SK-N-SH treated with all-trans-retinoic acid at 6 μM for 48 hours (cell line): ENCODE data around the gene GABRR3.

Source experiments
- CREB5 ChIP-seq: fragments of 250-450 bp; sonication (Bioruptor Pico); IDR thresholded peaks from 2 replicates; pipeline ENCODE4 v1.5.1; 2020; ENCODE audit warnings: low read depth, mild to moderate bottlenecking, moderate library complexity
- PATZ1 ChIP-seq: fragments of 250-450 bp; sonication (Bioruptor Pico); IDR thresholded peaks from 2 replicates; pipeline ENCODE4 v1.8.0; 2020; ENCODE audit warnings: mild to moderate bottlenecking, moderate library complexity, borderline replicate concordance
- POU6F1 ChIP-seq: fragments of 250-450 bp; sonication (Bioruptor Pico); IDR thresholded peaks from 2 replicates; pipeline ENCODE4 v1.8.0; 2021; ENCODE audit warnings: low read depth, mild to moderate bottlenecking, moderate library complexity, borderline replicate concordance
- ZFP3 ChIP-seq: fragments of 250-450 bp; sonication (Bioruptor Pico); IDR thresholded peaks from 2 replicates; pipeline ENCODE4 v1.5.0; 2020; ENCODE audit warnings: mild to moderate bottlenecking, moderate library complexity

GRCh38 chr3:98056035-98056434 lies 20.9 kb upstream of the GABRR3 start:
- no peak for TF ChIP-seq ZFP3
- no peak for TF ChIP-seq PATZ1 (CRISPR knock-in tag)
- no peak for TF ChIP-seq CREB5 (CRISPR knock-in tag)
- TF ChIP-seq POU6F1, result no peak
